GM10266 (cell line): ENCODE data around the gene AMFR.

Experiments used
- DNase-seq: peaks from one replicate; pipeline ENCODE4 v3.0.0; 2012; ENCODE audit errors: extremely low spot score
- CTCF ChIP-seq: IDR thresholded peaks from 2 replicates; pipeline ENCODE4 v1.5.1; 2012; ENCODE audit warnings: mild to moderate bottlenecking, low read depth; ENCODE audit not compliant: control insufficient read depth, insufficient read depth; ENCODE audit errors: missing control alignments

The AMFR gene

GRCh38 chr16:56425439-56425832 is at the start of gene AMFR:
Gene AMFR, minus strand, starts transcription at chr16:56425545. Its CDS starts 218 bp downstream, at chr16:56425327.
- TF ChIP-seq CTCF, result peak; percentile 56
- peak; percentile 96 for DNase-seq

GRCh38 chr16:56470666-56471065 is 45.3 kb upstream of the AMFR start:
- no peak for DNase-seq
- TF ChIP-seq CTCF, result no peak

DNA sequence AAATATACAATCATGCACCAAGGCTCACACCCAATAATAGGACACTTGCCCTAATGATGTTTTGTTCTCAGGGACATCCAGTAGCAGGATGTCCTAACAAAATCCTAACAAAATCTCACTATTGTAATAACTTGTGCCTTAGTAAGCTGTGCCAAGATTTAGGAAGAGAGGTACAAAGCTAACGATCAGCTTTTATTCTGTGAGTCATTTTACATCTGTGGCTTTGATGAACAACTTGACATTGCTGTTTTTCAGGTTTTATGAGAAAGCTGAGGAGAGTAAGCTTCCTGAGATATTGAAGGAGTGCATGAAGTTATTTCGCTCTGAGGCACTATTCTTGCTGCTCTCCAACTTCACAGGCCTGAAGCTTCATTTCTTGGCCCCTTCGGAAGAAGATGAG is 44.9 kb upstream of the AMFR start:
- TF ChIP-seq CTCF, result no peak
- no peak for DNase-seq

GRCh38 chr16:56469748-56470147 is 44.4 kb upstream of the AMFR start:
- TF ChIP-seq CTCF, result no peak
- DNase-seq, result no peak

GRCh38 chr16:56468800-56469199 is 43.5 kb upstream of the AMFR start:
- no peak for TF ChIP-seq CTCF
- no peak for DNase-seq

- DNase-seq, result no peak
- no peak for TF ChIP-seq CTCF
Measured at GRCh38 chr16:56466344-56466743, 41.0 kb upstream of the AMFR start.

DNA sequence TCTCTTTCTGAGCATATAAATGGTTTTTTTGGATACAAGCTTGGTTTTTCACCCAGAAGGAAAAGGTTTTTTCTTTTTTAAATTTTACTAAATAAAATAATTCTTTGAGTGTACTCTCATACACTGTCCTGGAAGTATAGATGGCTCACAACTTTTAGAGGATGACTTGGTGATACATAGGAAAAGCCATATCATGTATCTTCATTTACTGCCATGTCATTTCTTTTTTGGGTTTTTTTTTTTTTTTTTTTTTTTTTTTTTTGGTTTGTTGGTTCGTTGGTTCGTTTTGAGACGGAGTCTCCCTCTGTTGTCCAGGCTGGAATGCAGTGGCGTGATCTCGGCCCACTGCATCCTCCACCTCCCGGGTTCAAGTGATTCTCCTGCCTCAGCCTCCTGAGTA is 37.8 kb upstream of the AMFR start:
- no peak for TF ChIP-seq CTCF
- no peak for DNase-seq
